IMR-90 (cell line): ENCODE data around the gene UBP1.

Experiments
- BHLHE40 ChIP-seq: fragments of 150-350 bp; IDR thresholded peaks from 2 replicates; pipeline ENCODE4 v1.6.1; 2016; ENCODE audit warnings: mild to moderate bottlenecking, low read depth, low read length
- CHD1 ChIP-seq: IDR thresholded peaks from 2 replicates; pipeline ENCODE4 v1.6.1; 2012; ENCODE audit warnings: low read depth, low read length, improper control_type of control experiment
- RCOR1 ChIP-seq: IDR thresholded peaks from 2 replicates; pipeline ENCODE4 v1.6.1; 2012; ENCODE audit warnings: mild to moderate bottlenecking, low read length, improper control_type of control experiment; ENCODE audit not compliant: insufficient replicate concordance

DNA sequence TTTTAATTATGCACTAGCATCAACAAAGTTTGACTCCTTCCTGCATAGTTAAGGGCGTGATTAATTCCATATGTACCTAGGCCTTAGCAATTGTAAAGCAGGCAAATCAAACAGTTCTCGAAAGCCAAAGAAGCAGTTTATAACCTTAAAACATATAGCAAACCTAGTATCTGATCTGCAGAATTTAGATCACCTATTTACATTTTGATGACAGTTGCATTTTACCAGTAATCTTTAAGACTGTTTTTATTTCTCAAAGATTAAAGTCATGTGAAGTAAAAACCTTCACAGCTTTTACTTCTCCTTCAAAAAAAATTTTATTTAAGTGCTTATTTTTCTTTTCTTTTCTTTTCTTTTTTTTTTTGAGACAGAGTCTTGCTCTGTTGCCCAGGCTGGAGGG lies 20.9 kb upstream of the UBP1 start:
- TF ChIP-seq RCOR1: no peak
- TF ChIP-seq BHLHE40: no peak
- TF ChIP-seq CHD1: no peak
